ENCODE data around the gene DCLK1.
A peak's percentile ranks its signal among the peaks of the same experiment; 100 is the strongest.

Gene DCLK1

GRCh38 chr13:35747594-35747993 lies 383.6 kb downstream of the DCLK1 start:
- DNase-seq (ENCODE audit: low read depth) = no peak

GRCh38 chr13:35744566-35745178 lies 386.5 kb downstream of the DCLK1 start:
- DNase-seq (ENCODE audit: low read depth) = no peak

- DNase-seq (ENCODE audit: low read depth) = no peak
Observed at GRCh38 chr13:35744144-35744543, 387.0 kb downstream of the DCLK1 start.

GRCh38 chr13:35743165-35743564 lies 388.0 kb downstream of the DCLK1 start:
- no peak for DNase-seq (ENCODE audit: low read depth)

GRCh38 chr13:35741657-35742056 lies 389.5 kb downstream of the DCLK1 start:
- DNase-seq (ENCODE audit: low read depth) = no peak

GRCh38 chr13:35736876-35737275 lies 394.3 kb downstream of the DCLK1 start:
- DNase-seq (ENCODE audit: low read depth) = no peak

GRCh38 chr13:35733827-35734226 lies 397.4 kb downstream of the DCLK1 start:
- no peak for DNase-seq (ENCODE audit: low read depth)

- DNase-seq (ENCODE audit: low read depth) = no peak
Observed at GRCh38 chr13:35732565-35732964, 398.6 kb downstream of the DCLK1 start.

GRCh38 chr13:35731471-35731870 lies 399.7 kb downstream of the DCLK1 start:
- no peak for DNase-seq (ENCODE audit: low read depth)

GRCh38 chr13:35729926-35730627 lies 401.1 kb downstream of the DCLK1 start:
- no peak for DNase-seq (ENCODE audit: low read depth)

GRCh38 chr13:35727881-35728280 lies 403.3 kb downstream of the DCLK1 start:
- DNase-seq (ENCODE audit: low read depth) = no peak

- no peak for DNase-seq (ENCODE audit: low read depth)
Observed at GRCh38 chr13:35724446-35724845, 406.7 kb downstream of the DCLK1 start.

GRCh38 chr13:35723821-35724220 lies 407.4 kb downstream of the DCLK1 start:
- no peak for DNase-seq (ENCODE audit: low read depth)

- DNase-seq (ENCODE audit: low read depth) = no peak
Observed at GRCh38 chr13:35723053-35723461, 408.1 kb downstream of the DCLK1 start.

- DNase-seq (ENCODE audit: low read depth) = no peak
Observed at GRCh38 chr13:35722458-35723052, 408.6 kb downstream of the DCLK1 start.

GRCh38 chr13:35720690-35721554 lies 410.3 kb downstream of the DCLK1 start:
- DNase-seq (ENCODE audit: low read depth) = peak; percentile 27

GRCh38 chr13:35720290-35720689 lies 410.9 kb downstream of the DCLK1 start:
- no peak for DNase-seq (ENCODE audit: low read depth)

Measured in activated T-cell treated with anti-CD3 and anti-CD28 coated beads for 48 hours (primary cell).